ENCODE measurements around the gene GREB1. TPM values are rescaled to one million over a fixed set of nuclear protein-coding genes. Genes with fewer than 3 reads are reported as not detected.

GREB1 gene
- total and polyA plus RNA-seq, 2 of the 13 experiments (the other 11 are each of a cell fraction or from before 2014, with no cell fraction given) = 31.3 to 61.2 TPM

GRCh38 chr2:11656671-11657101, 122.8 kb downstream of the GREB1 start (continued):
- TF ChIP-seq SSRP1 (CRISPR knock-in tag; IDR thresholded peaks at IDR 0.05) = no peak
- TF ChIP-seq MTF1 (CRISPR knock-in tag; IDR thresholded peaks at IDR 0.05) = no peak
- TF ChIP-seq FOSL2 (CRISPR knock-in tag; IDR thresholded peaks at IDR 0.05) = no peak
- no peak for TF ChIP-seq ELF1 (CRISPR knock-in tag; IDR thresholded peaks at IDR 0.05)
- no peak for TF ChIP-seq ZNF558 (CRISPR knock-in tag; IDR thresholded peaks at IDR 0.05; ENCODE audit: borderline replicate concordance)
- no peak for TF ChIP-seq ZFP62 (CRISPR knock-in tag; IDR thresholded peaks at IDR 0.05)
- TF ChIP-seq ZNF770 (CRISPR knock-in tag; IDR thresholded peaks at IDR 0.05) = peak; percentile 37; the same call in 1 of the 2 replicates
- peak; percentile 41; the same call in 1 of the 2 replicates for TF ChIP-seq ZNF788 (CRISPR knock-in tag; IDR thresholded peaks at IDR 0.05; ENCODE audit: borderline replicate concordance)
- no peak for TF ChIP-seq ZNF546 (CRISPR knock-in tag; conservative IDR thresholded peaks at IDR 0.05)
- no peak for TF ChIP-seq ZNF264 (CRISPR knock-in tag; IDR thresholded peaks at IDR 0.05)
- no peak for TF ChIP-seq AHR (CRISPR knock-in tag; IDR thresholded peaks at IDR 0.05)
- no peak for TF ChIP-seq ZNF30 (CRISPR knock-in tag; IDR thresholded peaks at IDR 0.05)
- TF ChIP-seq ZNF143 (CRISPR knock-in tag; IDR thresholded peaks at IDR 0.05) = no peak
- no peak for TF ChIP-seq CENPX (CRISPR knock-in tag; IDR thresholded peaks at IDR 0.05)
- no peak for TF ChIP-seq CCAR2 (optimal IDR thresholded peaks at IDR 0.05; ENCODE audit: low read depth, low read length)
- no peak for TF ChIP-seq HMGA1 (CRISPR knock-in tag; conservative IDR thresholded peaks at IDR 0.05)
- no peak for TF ChIP-seq SYNCRIP (IDR thresholded peaks at IDR 0.05; ENCODE audit: insufficient read depth, low read depth, low read length)
- TF ChIP-seq MLX (CRISPR knock-in tag; IDR thresholded peaks at IDR 0.05) = no peak
- no peak for TF ChIP-seq FUBP1 (CRISPR knock-in tag; IDR thresholded peaks at IDR 0.05; ENCODE audit: borderline replicate concordance)
- TF ChIP-seq, protein P1, sequence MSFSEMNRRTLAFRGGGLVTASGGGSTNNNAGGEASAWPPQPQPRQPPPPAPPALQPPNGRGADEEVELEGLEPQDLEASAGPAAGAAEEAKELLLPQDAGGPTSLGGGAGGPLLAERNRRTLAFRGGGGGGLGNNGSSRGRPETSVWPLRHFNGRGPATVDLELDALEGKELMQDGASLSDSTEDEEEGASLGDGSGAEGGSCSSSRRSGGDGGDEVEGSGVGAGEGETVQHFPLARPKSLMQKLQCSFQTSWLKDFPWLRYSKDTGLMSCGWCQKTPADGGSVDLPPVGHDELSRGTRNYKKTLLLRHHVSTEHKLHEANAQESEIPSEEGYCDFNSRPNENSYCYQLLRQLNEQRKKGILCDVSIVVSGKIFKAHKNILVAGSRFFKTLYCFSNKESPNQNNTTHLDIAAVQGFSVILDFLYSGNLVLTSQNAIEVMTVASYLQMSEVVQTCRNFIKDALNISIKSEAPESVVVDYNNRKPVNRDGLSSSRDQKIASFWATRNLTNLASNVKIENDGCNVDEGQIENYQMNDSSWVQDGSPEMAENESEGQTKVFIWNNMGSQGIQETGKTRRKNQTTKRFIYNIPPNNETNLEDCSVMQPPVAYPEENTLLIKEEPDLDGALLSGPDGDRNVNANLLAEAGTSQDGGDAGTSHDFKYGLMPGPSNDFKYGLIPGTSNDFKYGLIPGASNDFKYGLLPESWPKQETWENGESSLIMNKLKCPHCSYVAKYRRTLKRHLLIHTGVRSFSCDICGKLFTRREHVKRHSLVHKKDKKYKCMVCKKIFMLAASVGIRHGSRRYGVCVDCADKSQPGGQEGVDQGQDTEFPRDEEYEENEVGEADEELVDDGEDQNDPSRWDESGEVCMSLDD (CRISPR knock-in tag; IDR thresholded peaks at IDR 0.05; ENCODE audit: borderline replicate concordance) = no peak
- no peak for TF ChIP-seq ZSCAN9 (CRISPR knock-in tag; IDR thresholded peaks at IDR 0.05; ENCODE audit: borderline replicate concordance)
- TF ChIP-seq NRL (CRISPR knock-in tag; IDR thresholded peaks at IDR 0.05; ENCODE audit: borderline replicate concordance) = no peak
- no peak for TF ChIP-seq SMAD9 (CRISPR knock-in tag; IDR thresholded peaks at IDR 0.05)
- no peak for TF ChIP-seq ZBTB8A (CRISPR knock-in tag; IDR thresholded peaks at IDR 0.05; ENCODE audit: borderline replicate concordance, low read depth)
- TF ChIP-seq TBL1XR1 (IDR thresholded peaks at IDR 0.05; ENCODE audit: borderline replicate concordance, low read length, partially characterized antibody) = no peak
- TF ChIP-seq NFKB2 (CRISPR knock-in tag; IDR thresholded peaks at IDR 0.05; ENCODE audit: borderline replicate concordance) = peak; percentile 61; the same call in 1 of the 2 replicates

All from HepG2 (cell line).